ENCODE measurements around the gene RAB36.

Gene RAB36

GRCh38 chr22:23206915-23207314 lies 61.6 kb downstream of the RAB36 start:
- DNase-seq (ENCODE audit: low read depth): no peak

- DNase-seq (ENCODE audit: low read depth): no peak
Observed at GRCh38 chr22:23207729-23208393, 62.6 kb downstream of the RAB36 start.

GRCh38 chr22:23210428-23211170 lies 65.3 kb downstream of the RAB36 start:
- no peak for DNase-seq (ENCODE audit: low read depth)

GRCh38 chr22:23211622-23212021 lies 66.3 kb downstream of the RAB36 start:
- no peak for DNase-seq (ENCODE audit: low read depth)

GRCh38 chr22:23212061-23213021 lies 67.1 kb downstream of the RAB36 start:
- DNase-seq (ENCODE audit: low read depth): no peak

- no peak for DNase-seq (ENCODE audit: low read depth)
Observed at GRCh38 chr22:23213022-23213555, 67.8 kb downstream of the RAB36 start.

- no peak for DNase-seq (ENCODE audit: low read depth)
Observed at GRCh38 chr22:23213581-23214334, 68.5 kb downstream of the RAB36 start.
